Thyroid gland (tissue), 4 donors: ENCODE results near the gene ELOB. TPM values are rescaled to one million over a fixed set of nuclear protein-coding genes. Genes with fewer than 3 reads are reported as not detected.
"Not testable (repeated sequence)": the region's sequence is repeated elsewhere in the genome, so short reads cannot be mapped to it uniquely, and the experiment has no call there.

Experiments used
- DNase-seq, 2 donors: peaks; one replicate each; pipeline ENCODE4 v3.0.0-alpha.2; 2019
- H3K27ac ChIP-seq, 3 donors: fragments of 200-600 bp; sonication (generic); 1 replicate in 2 of 3; 2 replicates in 1 of 3; pipeline ENCODE4 v1.5.1; 2016 to 2019; ENCODE audit warnings: mild to moderate bottlenecking in 1 of 3, moderate library complexity in 1 of 3
- H3K27me3 ChIP-seq: fragments of 200-600 bp; sonication (generic); one replicate; pipeline ENCODE4 v1.5.1; 2019
- H3K36me3 ChIP-seq, 2 donors: fragments of 200-600 bp; sonication (generic); one replicate each; pipeline ENCODE4 v1.5.1; 2016 to 2019
- H3K4me1 ChIP-seq, 2 donors: fragments of 200-600 bp; sonication (generic); one replicate each; pipeline ENCODE4 v1.5.1; 2017 to 2019
- H3K4me3 ChIP-seq, 3 donors: fragments of 200-600 bp; sonication (generic); replicated peaks in 1 of 3; 1 replicate in 2 of 3; 2 replicates in 1 of 3; pipeline ENCODE4 v1.5.1; 2016; ENCODE audit warnings: mild to moderate bottlenecking in 1 of 3
- H3K9me3 ChIP-seq: fragments of 200-600 bp; sonication (generic); one replicate; pipeline ENCODE4 v1.5.1; 2017
- POLR2A ChIP-seq, 2 donors: fragments of 450-650 bp; IDR thresholded peaks; one replicate each; pipeline ENCODE4 v1.6.1; 2017; ENCODE audit warnings: antibody characterized with exemption in 2 of 2, mild to moderate bottlenecking in 2 of 2, moderate library complexity in 1 of 2
- WGBS, 2 donors: methylation state at CpG; one replicate each; pipeline ENCODE4 v1.1.5; 2017; 5-methylcytosine and 5-hydroxymethylcytosine counted together
- intact Hi-C: fragments of 100-400 bp; cut with DNase I; formaldehyde crosslinking; loops from one replicate; pipeline ENCODE4 v1.15.1; 2023
- total RNA-seq, 4 donors: library from RNA; depleted of rRNA; stranded (reverse); fragments of >200 nt; gene quantifications; one replicate each; pipeline ENCODE4 v1.2.3, GENCODE V29; 2016
- TF ChIP-seq, protein P1 (sequence below), 6 experiments: fragments of 200-600 bp in 3 of 6; fragments of 450-650 bp in 3 of 6; sonication (generic) in 3 of 6; IDR thresholded peaks; one replicate each; pipeline ENCODE4 v1.5.1; 2016 to 2019; ENCODE audit warnings: antibody characterized with exemption in 6 of 6, mild to moderate bottlenecking in 2 of 6, inconsistent platforms in 1 of 6, moderate library complexity in 1 of 6

Gene ELOB
- total RNA-seq, 4 donors from 2014 or later, result 373 to 786 (median 647) TPM

DNA sequence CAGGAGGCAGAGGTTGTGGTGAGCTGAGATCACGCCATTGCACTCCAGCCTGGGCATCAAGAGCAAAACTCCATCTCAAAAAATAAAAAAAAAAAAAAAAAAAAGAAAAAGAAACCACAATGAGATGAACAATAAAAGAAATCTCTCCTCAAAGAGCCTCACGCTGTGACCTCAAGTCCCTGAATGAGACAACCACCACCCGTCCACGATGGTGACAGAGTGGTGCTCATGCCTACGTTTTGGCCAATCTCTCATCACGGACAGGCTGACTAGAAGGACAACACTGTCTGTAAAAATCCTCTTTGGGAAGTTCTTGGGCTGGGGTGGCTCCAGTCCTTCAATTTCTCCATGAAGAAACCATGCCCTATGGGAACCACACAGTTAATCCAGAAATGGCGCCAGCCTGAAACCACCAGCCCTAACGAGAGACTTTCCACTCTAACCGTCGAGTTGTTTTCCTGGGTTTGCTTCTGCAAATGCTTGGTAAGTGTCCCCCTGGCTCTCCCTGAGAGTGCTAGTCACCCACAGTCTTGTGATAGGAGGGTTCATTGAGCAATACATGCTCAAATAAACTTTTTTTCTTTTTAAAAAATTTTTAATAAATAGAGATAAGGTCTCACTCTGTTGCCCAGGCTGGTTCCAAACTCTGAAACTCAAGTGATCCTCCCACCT is 42.1 kb downstream of the ELOB start:
- no peaks in the 10 kb centered on the region for H3K36me3 ChIP-seq
- H3K27ac ChIP-seq, result no peak overlapping the region
- 65 to 70% methylated on average over 10 of the region's 10 CpGs for WGBS, 2 donors
- H3K27me3 ChIP-seq, result no peaks in the 10 kb centered on the region
- H3K4me1 ChIP-seq, result peaks cover 0 to 4% of the 10 kb centered on the region in 2 donors
- H3K4me3 ChIP-seq, result no peak overlapping the region
- DNase-seq, result no peak
- TF ChIP-seq POLR2A (IDR thresholded peaks at IDR 0.05), result no peak
- TF ChIP-seq, protein P1, sequence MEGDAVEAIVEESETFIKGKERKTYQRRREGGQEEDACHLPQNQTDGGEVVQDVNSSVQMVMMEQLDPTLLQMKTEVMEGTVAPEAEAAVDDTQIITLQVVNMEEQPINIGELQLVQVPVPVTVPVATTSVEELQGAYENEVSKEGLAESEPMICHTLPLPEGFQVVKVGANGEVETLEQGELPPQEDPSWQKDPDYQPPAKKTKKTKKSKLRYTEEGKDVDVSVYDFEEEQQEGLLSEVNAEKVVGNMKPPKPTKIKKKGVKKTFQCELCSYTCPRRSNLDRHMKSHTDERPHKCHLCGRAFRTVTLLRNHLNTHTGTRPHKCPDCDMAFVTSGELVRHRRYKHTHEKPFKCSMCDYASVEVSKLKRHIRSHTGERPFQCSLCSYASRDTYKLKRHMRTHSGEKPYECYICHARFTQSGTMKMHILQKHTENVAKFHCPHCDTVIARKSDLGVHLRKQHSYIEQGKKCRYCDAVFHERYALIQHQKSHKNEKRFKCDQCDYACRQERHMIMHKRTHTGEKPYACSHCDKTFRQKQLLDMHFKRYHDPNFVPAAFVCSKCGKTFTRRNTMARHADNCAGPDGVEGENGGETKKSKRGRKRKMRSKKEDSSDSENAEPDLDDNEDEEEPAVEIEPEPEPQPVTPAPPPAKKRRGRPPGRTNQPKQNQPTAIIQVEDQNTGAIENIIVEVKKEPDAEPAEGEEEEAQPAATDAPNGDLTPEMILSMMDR (IDR thresholded peaks at IDR 0.05), result no peak
- no peaks in the 10 kb centered on the region for H3K9me3 ChIP-seq
- intact Hi-C loops, result no loop called here

DNA sequence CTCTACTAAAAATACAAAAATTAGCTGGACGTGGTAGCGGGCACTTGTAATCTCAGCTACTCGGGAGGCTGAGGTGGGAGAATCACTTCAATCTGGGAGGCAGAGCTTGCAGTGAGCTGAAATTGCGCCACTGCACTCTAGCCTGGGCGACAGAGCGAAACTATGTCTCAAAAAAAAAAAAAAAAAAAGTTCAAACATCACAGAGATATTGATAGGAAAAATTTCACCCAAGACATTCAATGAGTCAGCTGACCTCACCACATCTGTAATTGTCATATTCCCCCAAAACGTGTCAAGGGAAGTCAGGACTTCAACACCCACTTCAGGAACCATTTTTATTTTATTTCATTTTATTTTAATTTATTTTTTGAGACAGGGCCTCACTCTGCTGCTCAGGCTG is 49.0 kb downstream of the ELOB start:
- Histone ChIP-seq H3K36me3 (no peaks in the 10 kb centered on the region), H3K4me1 (peaks cover 0 to 4% of the 10 kb centered on the region in 2 donors), H3K9me3 (no peaks in the 10 kb centered on the region), H3K27ac (no peak overlapping the region), H3K4me3 (no peak overlapping the region), H3K27me3 (no peaks in the 10 kb centered on the region)
- TF ChIP-seq, protein P1 (IDR thresholded peaks at IDR 0.05), result no peak
- TF ChIP-seq POLR2A (IDR thresholded peaks at IDR 0.05), result no peak
- WGBS, 2 donors, result 72 to 73% methylated on average over 7 of the region's 7 CpGs
- intact Hi-C loops, result no loop called here
- no peak for DNase-seq

DNA sequence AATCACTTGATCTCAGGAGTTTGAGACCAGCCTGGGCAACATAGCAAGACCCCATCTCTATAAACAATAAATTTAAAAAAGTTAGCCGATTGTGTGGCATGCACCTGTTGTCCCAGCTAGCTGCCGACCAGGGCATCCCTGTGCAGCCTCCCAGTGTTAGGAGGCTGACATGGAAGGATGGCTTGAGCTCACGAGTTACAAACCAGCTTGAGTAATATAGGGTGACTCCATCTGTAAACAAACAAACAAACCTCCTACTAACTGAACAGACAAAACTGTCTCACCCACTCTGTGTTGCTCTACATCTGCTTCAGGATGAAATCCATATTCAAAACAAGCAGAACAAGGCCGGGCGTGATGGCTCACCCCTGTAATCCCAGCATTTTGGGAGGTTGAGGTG is 50.2 kb downstream of the ELOB start:
- H3K27ac ChIP-seq, result no peak overlapping the region
- no peak overlapping the region for H3K4me3 ChIP-seq
- H3K4me1 ChIP-seq, result no peaks in the 10 kb centered on the region
- intact Hi-C loops, result no loop called here
- no peak for DNase-seq
- no peaks in the 10 kb centered on the region for H3K9me3 ChIP-seq
- TF ChIP-seq, protein P1 (IDR thresholded peaks at IDR 0.05), result no peak
- TF ChIP-seq POLR2A (IDR thresholded peaks at IDR 0.05), result no peak
- H3K27me3 ChIP-seq, result no peaks in the 10 kb centered on the region
- 90 to 92% methylated on average over 5 of the region's 5 CpGs for WGBS, 2 donors
- H3K36me3 ChIP-seq, result no peaks in the 10 kb centered on the region

DNA sequence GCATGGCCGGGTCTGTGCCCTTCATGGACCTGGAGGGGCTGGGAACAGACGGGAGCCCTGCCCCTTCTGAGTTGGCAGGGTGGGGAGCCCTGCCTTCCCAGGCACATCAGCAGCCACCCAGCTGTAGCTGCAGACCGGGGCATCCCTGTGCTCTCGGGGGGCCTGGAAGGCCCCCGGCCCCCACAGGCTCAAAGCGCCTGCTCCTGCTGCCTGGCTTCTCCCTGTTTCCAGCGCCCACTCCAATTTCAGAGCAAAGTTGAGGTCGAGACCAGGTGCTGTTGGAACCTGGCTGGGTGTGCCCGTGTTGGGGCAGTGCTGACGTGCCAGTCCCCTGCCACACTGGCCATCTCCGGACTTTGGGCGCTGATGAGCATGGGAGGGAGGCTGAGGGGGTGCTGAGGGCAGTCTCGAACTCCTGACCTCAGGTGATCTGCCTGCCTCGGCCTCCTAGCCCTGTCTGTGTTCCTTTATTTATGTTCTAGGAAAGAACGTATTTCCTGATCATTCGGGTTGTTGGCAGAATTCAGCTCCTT is 52.2 kb downstream of the ELOB start:
- no peaks in the 10 kb centered on the region for H3K9me3 ChIP-seq
- H3K36me3 ChIP-seq, result no peaks in the 10 kb centered on the region
- no peaks in the 10 kb centered on the region for H3K27me3 ChIP-seq
- intact Hi-C loops, result no loop called here
- 60 to 77% methylated on average over 10 to 16 of the region's 16 CpGs for WGBS, 2 donors
- no peak overlapping the region for H3K4me3 ChIP-seq
- TF ChIP-seq, protein P1 (IDR thresholded peaks at IDR 0.05), result no peak
- no peak for TF ChIP-seq POLR2A (IDR thresholded peaks at IDR 0.05)
- DNase-seq, result no peak
- peaks cover 4 to 14% of the 10 kb centered on the region in 2 donors for H3K4me1 ChIP-seq
- no peak overlapping the region for H3K27ac ChIP-seq

DNA sequence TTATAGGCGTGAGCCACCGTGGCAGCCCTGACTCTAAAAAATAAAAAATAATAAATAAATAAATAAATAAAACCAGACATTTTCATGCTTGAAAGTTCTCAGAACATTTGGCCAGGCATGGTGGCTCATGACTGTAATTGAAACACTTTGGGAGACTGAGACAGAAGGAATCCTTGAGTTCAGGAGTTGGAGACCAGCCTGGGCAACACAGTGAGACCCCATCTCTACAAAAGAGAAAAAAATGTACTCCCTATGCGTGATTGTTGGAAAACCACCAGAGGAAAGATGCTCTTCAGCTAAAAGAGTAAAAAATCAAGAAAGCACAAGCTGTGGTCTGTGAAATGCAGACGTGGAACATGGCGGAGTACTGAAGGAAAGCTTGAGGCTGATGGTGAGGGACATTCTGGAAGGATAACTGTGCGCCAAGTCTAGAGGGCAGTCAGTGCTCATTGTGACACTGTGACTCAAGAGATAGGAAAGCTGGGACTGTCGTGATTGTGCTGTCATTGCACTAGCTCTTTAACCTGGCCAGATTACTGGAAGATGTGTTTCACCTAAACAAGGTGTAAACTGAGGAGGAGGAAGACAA is 52.9 kb downstream of the ELOB start:
- intact Hi-C loops, result no loop called here

DNA sequence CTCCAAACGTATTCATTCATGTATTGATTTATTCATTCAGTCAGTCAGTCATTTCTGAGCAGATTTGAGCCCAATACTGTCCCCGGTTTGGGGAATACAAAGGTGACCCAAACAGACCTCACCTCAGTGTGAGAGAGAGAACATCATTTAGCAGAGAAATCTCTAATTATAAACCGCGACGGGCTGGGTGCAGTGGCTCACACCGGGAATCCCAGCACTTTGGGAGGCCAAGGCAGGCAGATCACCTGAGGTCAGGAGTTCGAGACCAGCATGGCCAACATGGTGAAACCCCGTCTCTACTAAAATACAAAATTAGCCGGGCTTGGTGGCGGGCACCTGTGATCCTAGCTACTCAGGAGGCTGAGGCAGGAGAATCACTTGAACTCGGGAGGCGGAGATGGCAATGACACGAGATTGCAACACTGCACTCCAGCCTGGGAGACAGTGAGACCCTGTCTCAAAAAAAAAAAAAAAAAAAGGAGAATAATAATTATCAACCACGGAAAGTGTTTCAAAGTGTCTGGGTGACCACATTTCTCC is 55.4 kb downstream of the ELOB start:
- Histone ChIP-seq H3K4me3 (peak overlapping the region in 1 of 3 donors; percentile 52), H3K4me1 (peaks cover 4 to 24% of the 10 kb centered on the region in 2 donors), H3K27ac (peak overlapping the region in 1 of 3 donors; percentile 65)
- intact Hi-C loops, DNase-seq, H3K9me3 ChIP-seq, H3K27me3 ChIP-seq, H3K36me3 ChIP-seq: not testable (repeated sequence)
- 42 to 46% methylated on average over 14 of the region's 14 CpGs for WGBS, 2 donors

More for the DNA sequence above, 52.9 kb downstream of the ELOB start:
- no peaks in the 10 kb centered on the region for H3K27me3 ChIP-seq
- no peaks in the 10 kb centered on the region for H3K9me3 ChIP-seq
- peaks cover 4 to 21% of the 10 kb centered on the region in 2 donors for H3K4me1 ChIP-seq
- no peak overlapping the region for H3K27ac ChIP-seq
- no peaks in the 10 kb centered on the region for H3K36me3 ChIP-seq
- H3K4me3 ChIP-seq, result no peak overlapping the region
- TF ChIP-seq, protein P1 (IDR thresholded peaks at IDR 0.05), result no peak
- no peak for TF ChIP-seq POLR2A (IDR thresholded peaks at IDR 0.05)
- WGBS, 2 donors, result 79 to 83% methylated on average over 7 of the region's 7 CpGs
- no peak for DNase-seq
